Mesenchymal stem cell (in vitro differentiated cells and primary cell): ENCODE results near the gene NTRK3.

Experiments used
- DNase-seq: peaks from one replicate; pipeline ENCODE4 v3.0.0-alpha.2; 2013
- H2AFZ ChIP-seq: one replicate; pipeline ENCODE4 v1.6.1; 2013; ENCODE audit warnings: low read depth, mild to moderate bottlenecking, control low read depth, inconsistent platforms, low read length, moderate library complexity
- H2AK5ac ChIP-seq: 2 replicates; pipeline ENCODE4 v1.6.1; 2013; ENCODE audit warnings: low read length, moderate library complexity, mild to moderate bottlenecking, inconsistent platforms; ENCODE audit not compliant: severe bottlenecking
- H2BK120ac ChIP-seq: one replicate; pipeline ENCODE4 v1.6.1; 2013; ENCODE audit warnings: low read depth, mild to moderate bottlenecking, inconsistent platforms, low read length, moderate library complexity
- H2BK12ac ChIP-seq, 2 experiments: one replicate each; pipeline ENCODE4 v1.6.1; 2013; ENCODE audit warnings: inconsistent platforms in 2 of 2, low read length in 2 of 2, mild to moderate bottlenecking in 2 of 2, moderate library complexity in 2 of 2, control low read depth in 1 of 2
- H2BK15ac ChIP-seq: one replicate; pipeline ENCODE4 v1.6.1; 2013; ENCODE audit warnings: mild to moderate bottlenecking, low read depth, inconsistent platforms; ENCODE audit not compliant: poor library complexity, severe bottlenecking
- H2BK5ac ChIP-seq: 2 replicates; pipeline ENCODE4 v1.6.1; 2013; ENCODE audit warnings: low read depth, mild to moderate bottlenecking, low read length, control low read depth, inconsistent platforms; ENCODE audit not compliant: poor library complexity, severe bottlenecking
- H3K14ac ChIP-seq, 2 experiments: one replicate each; pipeline ENCODE4 v1.6.1; 2013; ENCODE audit warnings: inconsistent platforms in 2 of 2, low read length in 2 of 2, control low read depth in 1 of 2, mild to moderate bottlenecking in 1 of 2, moderate library complexity in 1 of 2
- H3K18ac ChIP-seq, 2 experiments: one replicate each; pipeline ENCODE4 v1.6.1; 2013; ENCODE audit warnings: inconsistent platforms in 2 of 2, low read length in 2 of 2, control low read depth in 1 of 2, low read depth in 1 of 2, mild to moderate bottlenecking in 1 of 2
- H3K23ac ChIP-seq, 2 experiments: one replicate each; pipeline ENCODE4 v1.6.1; 2013; ENCODE audit warnings: inconsistent platforms in 2 of 2, low read length in 2 of 2, mild to moderate bottlenecking in 2 of 2, moderate library complexity in 2 of 2, control low read depth in 1 of 2
- H3K27ac ChIP-seq: 2 replicates; pipeline ENCODE4 v1.5.1; 2013; ENCODE audit warnings: mild to moderate bottlenecking, moderate library complexity, low read length, control low read depth, inconsistent platforms; ENCODE audit not compliant: poor library complexity, severe bottlenecking
- H3K27me3 ChIP-seq, 2 experiments: 2 replicates each; pipeline versions ENCODE4 v1.6.1 to v1.7.0; 2013; ENCODE audit warnings: low read length in 2 of 2, mild to moderate bottlenecking in 2 of 2, moderate library complexity in 2 of 2, control low read depth in 1 of 2, inconsistent platforms in 1 of 2; ENCODE audit not compliant: control insufficient read depth in 1 of 2, insufficient read depth in 1 of 2
- H3K36me3 ChIP-seq, 2 experiments: 2 replicates each; pipeline versions ENCODE4 v1.6.1 to v1.7.0; 2013; ENCODE audit warnings: low read length in 2 of 2, control low read depth in 1 of 2, inconsistent platforms in 1 of 2, low read depth in 1 of 2, mild to moderate bottlenecking in 1 of 2; ENCODE audit not compliant: insufficient read depth in 2 of 2, control insufficient read depth in 1 of 2
- H3K4ac ChIP-seq, 2 experiments: one replicate each; pipeline ENCODE4 v1.6.1; 2013; ENCODE audit warnings: inconsistent platforms in 2 of 2, low read length in 2 of 2, mild to moderate bottlenecking in 2 of 2, moderate library complexity in 2 of 2, control low read depth in 1 of 2, low read depth in 1 of 2
- H3K4me1 ChIP-seq: 2 replicates; pipeline ENCODE4 v1.6.1; 2013; ENCODE audit warnings: low read depth, low read length, control low read depth; ENCODE audit not compliant: control insufficient read depth, insufficient read depth
- H3K4me2 ChIP-seq: 2 replicates; pipeline ENCODE4 v1.6.1; 2013; ENCODE audit warnings: low read length, mild to moderate bottlenecking, inconsistent platforms; ENCODE audit not compliant: poor library complexity, severe bottlenecking
- H3K4me3 ChIP-seq, 2 experiments: 2 replicates each; pipeline versions ENCODE4 v1.5.1 to v1.7.0; 2013; ENCODE audit warnings: low read length in 2 of 2, mild to moderate bottlenecking in 2 of 2, control low read depth in 1 of 2, low read depth in 1 of 2; ENCODE audit not compliant: insufficient read depth in 1 of 2
- H3K79me1 ChIP-seq: replicated peaks from 2 replicates; pipeline ENCODE4 v1.6.1; 2013; ENCODE audit warnings: mild to moderate bottlenecking, control low read depth, low read length, inconsistent platforms; ENCODE audit not compliant: poor library complexity, severe bottlenecking
- H3K9ac ChIP-seq: 2 replicates; pipeline ENCODE4 v1.7.0; 2013; ENCODE audit warnings: mild to moderate bottlenecking, low read length, moderate library complexity
- H3K9me3 ChIP-seq: 2 replicates; pipeline ENCODE4 v1.7.0; 2013; ENCODE audit warnings: mild to moderate bottlenecking, low read length; ENCODE audit not compliant: control insufficient read depth
- H4K8ac ChIP-seq: one replicate; pipeline ENCODE4 v1.6.1; 2013; ENCODE audit warnings: inconsistent platforms, mild to moderate bottlenecking, low read length, moderate library complexity
- H4K91ac ChIP-seq: one replicate; pipeline ENCODE4 v1.6.1; 2013; ENCODE audit warnings: mild to moderate bottlenecking, low read length, inconsistent platforms
- WGBS: methylation state at CpG from one replicate; pipeline ENCODE4 v1.1.7; 2013; ENCODE audit warnings: mixed read lengths; 5-methylcytosine and 5-hydroxymethylcytosine counted together

The NTRK3 gene

GRCh38 chr15:88242586-88243555 lies 13.7 kb downstream of the NTRK3 start:
- Histone ChIP-seq H4K91ac (no peak overlapping the region), H3K23ac (no peak overlapping the region), H3K4me3 (no peak overlapping the region), H2BK12ac (no peak overlapping the region), H3K4me2 (no peak overlapping the region), H3K4me1 (peaks cover 3% of the 10 kb centered on the region), H2BK15ac (no peak overlapping the region), H3K27me3 (peaks cover 0 to 30% of the 10 kb centered on the region in 2 experiments), H3K4ac (no peak overlapping the region), H3K18ac (no peak overlapping the region), H2AFZ (no peak overlapping the region), H3K27ac (no peak overlapping the region), H3K36me3 (no peaks in the 10 kb centered on the region), H2AK5ac (no peak overlapping the region), H3K14ac (no peak overlapping the region), H3K79me1 (no peaks in the 10 kb centered on the region), H2BK5ac (no peak overlapping the region), H4K8ac (no peak overlapping the region), H3K9ac (no peak overlapping the region), H2BK120ac (no peak overlapping the region), H3K9me3 (no peaks in the 10 kb centered on the region)
- WGBS, result 81% methylated on average over 11 of the region's 11 CpGs
- DNase-seq, result no peak

- Histone ChIP-seq H3K14ac (no peak overlapping the region), H3K9me3 (no peaks in the 10 kb centered on the region), H2BK15ac (no peak overlapping the region), H3K18ac (no peak overlapping the region), H2BK12ac (no peak overlapping the region), H3K4me1 (peaks cover under 1% of the 10 kb centered on the region), H3K27ac (no peak overlapping the region), H3K27me3 (peaks cover 0 to 21% of the 10 kb centered on the region in 2 experiments), H2BK5ac (no peak overlapping the region), H3K4me2 (no peak overlapping the region), H3K36me3 (no peaks in the 10 kb centered on the region), H3K4ac (no peak overlapping the region), H4K8ac (no peak overlapping the region), H3K23ac (no peak overlapping the region), H3K79me1 (no peaks in the 10 kb centered on the region), H3K4me3 (no peak overlapping the region), H4K91ac (no peak overlapping the region), H2AK5ac (no peak overlapping the region), H3K9ac (no peak overlapping the region), H2AFZ (no peak overlapping the region), H2BK120ac (no peak overlapping the region)
- DNase-seq, result no peak
- 79% methylated on average over 9 of the region's 9 CpGs for whole genome bisulfite sequencing
Observed at GRCh38 chr15:88241461-88241860, 15.1 kb downstream of the NTRK3 start.

- Histone ChIP-seq H4K91ac (no peak overlapping the region), H3K4me2 (no peak overlapping the region), H2AK5ac (no peak overlapping the region), H2AFZ (no peak overlapping the region), H2BK5ac (no peak overlapping the region), H3K4ac (no peak overlapping the region), H4K8ac (no peak overlapping the region), H2BK15ac (no peak overlapping the region), H3K36me3 (no peaks in the 10 kb centered on the region), H3K27ac (no peak overlapping the region), H3K4me1 (no peaks in the 10 kb centered on the region), H3K27me3 (peaks cover 0 to 17% of the 10 kb centered on the region in 2 experiments), H3K9ac (no peak overlapping the region), H2BK120ac (no peak overlapping the region), H3K23ac (no peak overlapping the region), H3K79me1 (no peaks in the 10 kb centered on the region), H3K14ac (no peak overlapping the region), H3K9me3 (no peaks in the 10 kb centered on the region), H3K18ac (no peak overlapping the region), H2BK12ac (no peak overlapping the region), H3K4me3 (no peak overlapping the region)
- no peak for DNase-seq
- 74% methylated on average over 5 of the region's 5 CpGs for WGBS
Observed at GRCh38 chr15:88241060-88241459, 15.5 kb downstream of the NTRK3 start.

- no peaks in the 10 kb centered on the region for H3K9me3 ChIP-seq
- H4K91ac ChIP-seq, result no peak overlapping the region
- H3K27me3 ChIP-seq, result peaks cover 0 to 3% of the 10 kb centered on the region in 2 experiments
- WGBS, result 86% methylated on average over 9 of the region's 9 CpGs
- H4K8ac ChIP-seq, result no peak overlapping the region
- no peak overlapping the region for H3K4me2 ChIP-seq
- no peak overlapping the region for H2BK5ac ChIP-seq
- H2BK15ac ChIP-seq, result no peak overlapping the region
- DNase-seq, result no peak
- no peak overlapping the region for H2AK5ac ChIP-seq
- no peak overlapping the region for H3K23ac ChIP-seq
- H2AFZ ChIP-seq, result no peak overlapping the region
- H3K4me3 ChIP-seq, result no peak overlapping the region
- H3K9ac ChIP-seq, result no peak overlapping the region
- no peak overlapping the region for H3K4ac ChIP-seq
- H3K36me3 ChIP-seq, result no peaks in the 10 kb centered on the region
- H2BK12ac ChIP-seq, result no peak overlapping the region
- no peak overlapping the region for H3K27ac ChIP-seq
- H3K79me1 ChIP-seq, result no peaks in the 10 kb centered on the region
- no peaks in the 10 kb centered on the region for H3K4me1 ChIP-seq
- H2BK120ac ChIP-seq, result no peak overlapping the region
- H3K18ac ChIP-seq, result no peak overlapping the region
- H3K14ac ChIP-seq, result no peak overlapping the region
Observed at GRCh38 chr15:88239594-88239993, 16.9 kb downstream of the NTRK3 start.
